NCI-H2227 (cell line): ENCODE measurements around the gene PRIMPOL.

Source experiments
- DNase-seq: peaks from one replicate; lab custom pipeline; 2025; ENCODE audit not compliant: unreplicated experiment; lab: John Stamatoyannopoulos, UW

PRIMPOL gene

DNA sequence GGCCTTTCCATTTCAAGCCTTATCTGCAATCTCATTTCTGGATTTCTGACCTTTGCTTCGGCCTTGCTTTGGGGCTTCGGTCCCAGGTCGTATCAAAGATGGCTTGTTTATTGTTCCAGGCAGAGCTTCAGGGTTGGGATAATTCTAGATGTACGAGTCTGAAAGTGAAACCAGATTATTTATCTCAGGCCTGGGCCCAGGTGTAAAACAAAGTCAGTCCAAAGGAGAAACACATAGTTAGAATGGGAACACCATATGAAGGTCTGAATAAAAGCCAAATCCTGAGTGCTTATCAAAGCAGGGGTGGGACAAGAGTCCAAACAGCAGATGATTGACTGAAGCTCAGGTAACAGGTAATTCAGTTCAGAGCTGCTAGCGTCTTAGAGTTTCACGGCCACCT is 17.1 kb downstream of the PRIMPOL start:
- DNase-seq = no peak

GRCh38 chr4:184668096-184668495 is 18.6 kb downstream of the PRIMPOL start:
- no peak for DNase-seq

- DNase-seq = no peak
Measured at GRCh38 chr4:184668511-184669114, 19.1 kb downstream of the PRIMPOL start.

DNA sequence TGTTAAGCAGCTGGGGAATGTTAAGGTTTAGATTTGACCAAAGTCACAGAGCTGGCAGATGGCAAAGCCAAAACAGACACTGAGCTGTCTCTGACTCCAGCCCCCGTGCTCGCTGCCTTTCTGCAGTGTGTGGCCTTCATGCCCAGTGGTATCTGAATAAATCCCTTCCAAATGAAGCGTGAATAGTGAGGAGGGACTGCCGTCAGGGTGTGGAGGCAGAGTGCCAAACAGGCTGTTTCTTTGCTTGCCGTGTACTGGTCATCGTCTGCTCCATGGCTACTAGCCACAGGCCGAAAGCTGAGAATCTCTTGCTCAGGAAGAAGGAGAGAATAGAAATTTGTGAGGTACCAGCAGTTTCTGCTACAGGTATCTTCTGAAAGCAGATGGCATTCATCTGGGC is 19.7 kb downstream of the PRIMPOL start:
- DNase-seq = no peak

GRCh38 chr4:184671101-184671500 is 21.6 kb downstream of the PRIMPOL start:
- no peak for DNase-seq

- no peak for DNase-seq
Measured at GRCh38 chr4:184672741-184673140, 23.2 kb downstream of the PRIMPOL start.

- DNase-seq = no peak
Measured at GRCh38 chr4:184674011-184674410, 24.5 kb downstream of the PRIMPOL start.

DNA sequence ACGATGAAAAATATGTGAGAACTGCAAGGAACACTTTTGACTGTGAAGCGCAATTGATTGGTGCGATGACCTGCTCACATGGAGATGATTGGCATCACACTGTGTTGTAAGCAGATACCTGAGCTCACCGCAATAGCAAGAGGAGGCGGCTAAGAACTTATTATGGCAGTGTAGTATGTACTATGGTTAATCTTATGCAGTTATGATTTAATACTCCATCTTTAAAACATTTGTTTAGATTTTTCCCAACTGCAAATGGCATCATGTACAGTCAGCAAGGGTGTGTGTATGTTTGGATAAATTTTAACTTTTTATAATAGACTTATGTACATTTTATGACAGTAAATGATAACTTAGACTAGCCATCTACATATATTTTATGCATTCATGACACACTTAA is 25.5 kb downstream of the PRIMPOL start:
- no peak for DNase-seq

- no peak for DNase-seq
Measured at GRCh38 chr4:184675821-184676492, 26.4 kb downstream of the PRIMPOL start.

GRCh38 chr4:184680698-184681097 is 31.2 kb downstream of the PRIMPOL start:
- DNase-seq = no peak

DNA sequence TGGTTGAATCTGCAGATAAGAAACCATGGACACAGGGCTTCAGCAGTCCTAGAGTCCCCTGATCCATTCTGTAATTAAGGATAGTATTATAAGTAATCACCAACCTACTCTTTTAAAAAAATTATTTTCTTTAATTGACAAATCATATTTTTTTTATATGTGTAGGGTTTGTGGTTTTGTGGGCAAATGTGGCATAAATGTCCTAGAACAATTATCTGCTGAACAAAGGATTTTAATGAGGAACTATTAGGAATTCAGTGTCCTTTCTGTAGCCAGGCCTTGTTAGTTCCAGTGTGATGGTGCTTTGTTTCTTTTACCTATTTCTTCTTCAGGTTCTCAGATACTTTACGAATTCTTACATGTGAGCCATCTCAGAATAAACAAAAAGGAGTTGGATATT is 32.4 kb downstream of the PRIMPOL start:
- no peak for DNase-seq

- no peak for DNase-seq
Measured at GRCh38 chr4:184684491-184685189, 35.1 kb downstream of the PRIMPOL start.

DNA sequence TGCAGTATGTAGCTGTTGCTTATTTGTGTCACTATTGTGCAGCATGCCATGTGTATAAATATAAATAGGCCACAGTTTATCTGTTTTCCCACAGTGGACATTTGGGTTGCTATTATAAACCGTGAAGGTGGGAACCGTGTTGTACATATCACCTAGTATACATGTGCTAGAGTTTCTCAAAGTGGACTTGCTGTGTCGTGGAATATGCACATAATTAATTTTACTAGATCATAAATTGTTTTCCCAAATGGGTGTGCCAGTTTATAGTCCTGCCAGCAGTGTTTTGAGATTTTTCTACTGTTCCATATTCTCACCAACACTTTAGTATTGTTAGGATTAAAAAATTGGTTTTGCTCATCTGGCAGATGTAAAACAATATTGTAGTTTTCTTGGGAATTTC is 38.5 kb downstream of the PRIMPOL start:
- no peak for DNase-seq

DNA sequence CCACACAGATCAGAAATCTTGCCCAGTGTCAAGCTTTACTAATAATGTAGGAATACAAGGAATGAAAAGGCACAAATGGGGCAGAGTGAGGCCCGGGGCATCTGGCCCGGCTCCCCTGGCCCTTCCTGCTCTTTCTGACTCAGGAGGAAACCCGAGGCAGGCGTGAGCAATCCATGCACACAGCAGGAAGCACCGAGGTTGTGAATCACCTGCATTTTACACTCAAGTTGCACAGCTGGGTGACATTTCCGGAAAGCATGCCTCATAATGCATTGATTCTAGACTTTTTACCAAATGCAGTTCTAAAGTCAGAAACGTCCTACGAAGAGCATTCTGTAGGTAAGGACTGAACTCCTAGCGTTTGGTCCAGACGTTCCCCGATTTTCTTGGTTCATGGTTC is 38.9 kb downstream of the PRIMPOL start:
- no peak for DNase-seq

- DNase-seq = no peak
Measured at GRCh38 chr4:184689681-184690080, 40.1 kb downstream of the PRIMPOL start.

DNA sequence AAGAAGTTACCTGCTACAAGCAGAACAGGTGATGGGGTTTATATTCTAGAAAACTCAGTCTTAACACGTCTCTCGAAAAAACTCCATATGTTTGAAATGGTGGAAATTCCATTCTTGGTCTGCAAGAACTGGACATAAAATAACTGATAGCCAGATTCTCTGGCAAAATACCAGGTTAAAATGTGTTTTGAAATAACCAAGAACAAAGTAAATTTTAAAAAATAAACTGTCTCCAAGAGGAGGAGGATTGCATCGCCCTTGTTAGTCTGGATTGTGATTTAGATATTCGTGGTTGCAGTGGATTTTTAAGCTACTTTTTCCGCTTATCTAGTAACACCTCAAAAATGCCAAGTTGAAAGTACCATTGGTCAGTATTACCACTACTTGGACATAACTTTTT is 43.5 kb downstream of the PRIMPOL start:
- no peak for DNase-seq

- no peak for DNase-seq
Measured at GRCh38 chr4:184694412-184694956, 44.9 kb downstream of the PRIMPOL start.

GRCh38 chr4:184695178-184695896 is 45.8 kb downstream of the PRIMPOL start:
- DNase-seq = no peak

- no peak for DNase-seq
Measured at GRCh38 chr4:184697956-184698355, 48.4 kb downstream of the PRIMPOL start.

DNA sequence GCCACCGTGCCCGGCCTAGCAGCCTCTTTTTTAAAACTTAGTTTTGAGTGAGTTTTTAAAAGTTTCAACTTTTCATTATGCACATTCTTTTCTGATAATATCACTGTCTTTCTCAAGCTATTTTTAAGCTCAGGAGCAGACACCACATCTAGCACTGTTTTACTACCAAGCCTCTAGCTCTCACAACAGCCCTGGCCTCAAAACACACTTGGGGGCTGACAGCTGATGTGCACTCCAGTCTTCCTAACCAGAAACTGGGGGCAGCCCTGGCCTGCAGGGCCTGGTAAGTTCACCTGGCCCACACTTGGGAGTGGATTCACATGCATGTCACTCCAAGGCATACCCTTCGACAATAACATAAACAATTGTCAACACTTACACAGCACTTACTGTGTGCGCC is 50.4 kb downstream of the PRIMPOL start:
- no peak for DNase-seq

GRCh38 chr4:184702114-184702513 is 52.6 kb downstream of the PRIMPOL start:
- DNase-seq = no peak
